Ovary (tissue), 3 donors: ENCODE measurements around the gene SIL1.

Experiments used
- EP300 ChIP-seq: sonication (generic); formaldehyde crosslinking; IDR thresholded peaks from one replicate; pipeline ENCODE4 v1.6.1; 2017; ENCODE audit warnings: antibody characterized with exemption
- POLR2A ChIP-seq: fragments of 450-650 bp; IDR thresholded peaks from one replicate; pipeline ENCODE4 v1.6.1; 2017; ENCODE audit warnings: antibody characterized with exemption, mild to moderate bottlenecking, moderate library complexity
- TF ChIP-seq, protein P1 (sequence below), 3 donors: fragments of 450-650 bp in 2 of 3; fragments of 200-600 bp in 1 of 3; IDR thresholded peaks; one replicate each; pipeline versions ENCODE4 v1.5.1 to v1.8.0; 2016 to 2022; ENCODE audit warnings: antibody characterized with exemption in 3 of 3, mild to moderate bottlenecking in 1 of 3
- donor health status: DM: no; HTN: no; CAD: no.

DNA sequence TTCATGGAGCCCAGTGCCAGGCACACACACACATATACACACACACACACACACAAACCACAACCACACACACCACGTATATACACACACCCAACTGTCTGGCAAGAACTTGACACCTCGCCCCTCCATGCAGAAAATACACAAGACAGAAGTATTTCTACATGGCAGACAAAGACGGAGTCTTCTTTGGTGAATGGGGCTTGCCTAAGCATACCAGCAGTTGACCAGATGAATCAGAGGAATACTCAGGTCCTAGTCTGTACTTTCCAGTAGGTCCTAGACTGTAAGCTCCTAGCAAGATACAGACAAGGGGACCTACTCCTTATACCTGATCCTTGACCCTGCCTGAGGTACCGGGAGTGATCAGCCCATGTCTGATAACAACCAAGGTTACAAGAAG, 60.1 kb downstream of the SIL1 start:
- TF ChIP-seq, protein P1, sequence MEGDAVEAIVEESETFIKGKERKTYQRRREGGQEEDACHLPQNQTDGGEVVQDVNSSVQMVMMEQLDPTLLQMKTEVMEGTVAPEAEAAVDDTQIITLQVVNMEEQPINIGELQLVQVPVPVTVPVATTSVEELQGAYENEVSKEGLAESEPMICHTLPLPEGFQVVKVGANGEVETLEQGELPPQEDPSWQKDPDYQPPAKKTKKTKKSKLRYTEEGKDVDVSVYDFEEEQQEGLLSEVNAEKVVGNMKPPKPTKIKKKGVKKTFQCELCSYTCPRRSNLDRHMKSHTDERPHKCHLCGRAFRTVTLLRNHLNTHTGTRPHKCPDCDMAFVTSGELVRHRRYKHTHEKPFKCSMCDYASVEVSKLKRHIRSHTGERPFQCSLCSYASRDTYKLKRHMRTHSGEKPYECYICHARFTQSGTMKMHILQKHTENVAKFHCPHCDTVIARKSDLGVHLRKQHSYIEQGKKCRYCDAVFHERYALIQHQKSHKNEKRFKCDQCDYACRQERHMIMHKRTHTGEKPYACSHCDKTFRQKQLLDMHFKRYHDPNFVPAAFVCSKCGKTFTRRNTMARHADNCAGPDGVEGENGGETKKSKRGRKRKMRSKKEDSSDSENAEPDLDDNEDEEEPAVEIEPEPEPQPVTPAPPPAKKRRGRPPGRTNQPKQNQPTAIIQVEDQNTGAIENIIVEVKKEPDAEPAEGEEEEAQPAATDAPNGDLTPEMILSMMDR (IDR thresholded peaks at IDR 0.05), result no peak
- TF ChIP-seq POLR2A (no peak), EP300 (no peak)
